Activated B cell treated with CpG ODN at 0.5 μM for 24 hours (primary cell): ENCODE results near the gene ASF1B. TPM values are rescaled to one million over a fixed set of nuclear protein-coding genes. Genes with fewer than 3 reads are reported as not detected.

Experiments
- ATAC-seq: fragments of 200-7000 bp; cut with Tn5 transposase; one replicate; pipeline ENCODE4 v1.10.0; 2021; ENCODE audit warnings: low read depth, mild to moderate bottlenecking, moderate library complexity
- CTCF ChIA-PET: fragments of 350-600 bp; sonication (Branson Sonifier 250); formaldehyde crosslinking; loops from one replicate; lab custom pipeline; 2021; ENCODE audit warnings: antibody characterized with exemption; lab: Charles Lee
- POLR2A ChIA-PET: fragments of 350-600 bp; sonication (Branson Sonifier 250); formaldehyde crosslinking; loops from one replicate; lab custom pipeline; 2021; ENCODE audit warnings: antibody characterized with exemption; lab: Charles Lee
- DNase-seq: peaks from one replicate; pipeline ENCODE4 v3.0.0; 2022
- H3K27ac Mint-ChIP-seq: one replicate; pipeline ENCODE4 v1.8.0; 2020; ENCODE audit warnings: mixed read lengths
- H3K27me3 Mint-ChIP-seq: one replicate; pipeline ENCODE4 v1.8.0; 2021; ENCODE audit warnings: mixed read lengths
- H3K36me3 Mint-ChIP-seq: one replicate; pipeline ENCODE4 v1.8.0; 2021; ENCODE audit warnings: low read depth, mixed read lengths
- H3K4me1 Mint-ChIP-seq: one replicate; pipeline ENCODE4 v1.8.0; 2021; ENCODE audit warnings: mixed read lengths
- H3K4me3 Mint-ChIP-seq: one replicate; pipeline ENCODE4 v1.8.0; 2020; ENCODE audit warnings: mild to moderate bottlenecking, mixed read lengths
- H3K9me3 Mint-ChIP-seq: one replicate; pipeline ENCODE4 v1.8.0; 2020; ENCODE audit warnings: mixed read lengths
- CTCF ChIP-seq: fragments of 200-600 bp; IDR thresholded peaks from one replicate; pipeline ENCODE4 v1.8.0; 2022; ENCODE audit warnings: antibody characterized with exemption, mild to moderate bottlenecking
- intact Hi-C: fragments of 100-400 bp; cut with micrococcal nuclease; formaldehyde crosslinking; loops from one replicate; pipeline ENCODE4 v1.15.1; 2024
- total RNA-seq: library from RNA; stranded (reverse); gene quantifications from 2 replicates; pipeline ENCODE4 v1.2.3, GENCODE V29; 2022

The ASF1B gene
- total RNA-seq, 1 donor from 2014 or later, result 3.7 TPM

- no peak for ATAC-seq
- peaks cover 6% of the 10 kb centered on the region for H3K36me3 Mint-ChIP-seq
- POLR2A ChIA-PET, result interaction anchor here (0.7 kb wide), 1 partner anchor 125 kb away, joined by 7 read pairs; no protein-coding TSS in a partner anchor
These were observed 16.3 kb upstream of the ASF1B start for GRCh38 chr19:14152713-14153112.

GRCh38 chr19:14150770-14151661, 14.6 kb upstream of the ASF1B start:
- no peaks in the 10 kb centered on the region for H3K9me3 Mint-ChIP-seq
- H3K27me3 Mint-ChIP-seq, result no peaks in the 10 kb centered on the region
- H3K36me3 Mint-ChIP-seq, result peaks cover 3% of the 10 kb centered on the region
- no peak overlapping the region for H3K27ac Mint-ChIP-seq
- H3K4me3 Mint-ChIP-seq, result no peak overlapping the region
- intact Hi-C loops, result no loop called here
- peaks cover 20% of the 10 kb centered on the region for H3K4me1 Mint-ChIP-seq
- no peak for TF ChIP-seq CTCF
- DNase-seq (no peak), ATAC-seq (no peak)
- ChIA-PET POLR2A (no interaction called here), CTCF (interaction anchor here (1.5 kb wide), 1 partner anchor 14 kb away, joined by 3 read pairs; the partner anchor contains the start of gene ASF1B)

More at GRCh38 chr19:14152713-14153112, 16.3 kb upstream of the ASF1B start:
- no peaks in the 10 kb centered on the region for H3K9me3 Mint-ChIP-seq
- no peak for DNase-seq
- intact Hi-C loops, result no loop called here
- H3K27ac Mint-ChIP-seq, result no peak overlapping the region
- CTCF ChIA-PET, result no interaction called here
- H3K27me3 Mint-ChIP-seq, result no peaks in the 10 kb centered on the region
- H3K4me3 Mint-ChIP-seq, result no peak overlapping the region
- peaks cover 19% of the 10 kb centered on the region for H3K4me1 Mint-ChIP-seq
- no peak for TF ChIP-seq CTCF

- ChIA-PET CTCF (interaction anchor here (1.5 kb wide), 1 partner anchor 14 kb away, joined by 3 read pairs; the partner anchor contains the start of gene ASF1B), POLR2A (interaction anchor here (0.6 to 0.7 kb wide), 2 partner anchors 8 to 366 kb away, joined by 3 to 8 read pairs; no protein-coding TSS in a partner anchor)
- peaks cover 3% of the 10 kb centered on the region for H3K36me3 Mint-ChIP-seq
- DNase-seq (no peak), ATAC-seq (no peak)
- H3K4me1 Mint-ChIP-seq, result peaks cover 22% of the 10 kb centered on the region
- intact Hi-C loops, result no loop called here
- no peak overlapping the region for H3K27ac Mint-ChIP-seq
- no peak overlapping the region for H3K4me3 Mint-ChIP-seq
- no peaks in the 10 kb centered on the region for H3K9me3 Mint-ChIP-seq
- no peaks in the 10 kb centered on the region for H3K27me3 Mint-ChIP-seq
- TF ChIP-seq CTCF, result no peak
These were observed 13.8 kb upstream of the ASF1B start for GRCh38 chr19:14150041-14150769.

GRCh38 chr19:14149509-14149994, 13.2 kb upstream of the ASF1B start:
- intact Hi-C loops, result no loop called here
- peaks cover 22% of the 10 kb centered on the region for H3K4me1 Mint-ChIP-seq

More at GRCh38 chr19:14149509-14149994, 13.2 kb upstream of the ASF1B start:
- ATAC-seq (peak; percentile 51), DNase-seq (peak; percentile 23)
- Mint-ChIP-seq H3K27ac (peak overlapping the region; percentile 56), H3K27me3 (no peaks in the 10 kb centered on the region), H3K9me3 (no peaks in the 10 kb centered on the region), H3K4me3 (peak overlapping the region; percentile 70), H3K36me3 (no peaks in the 10 kb centered on the region)
- ChIA-PET POLR2A (interaction anchor here (0.6 to 0.7 kb wide), 2 partner anchors 8 to 365 kb away, joined by 3 to 8 read pairs; no protein-coding TSS in a partner anchor), CTCF (interaction anchor here (1.5 kb wide), 1 partner anchor 13 kb away, joined by 3 read pairs; the partner anchor contains the start of gene ASF1B)
- TF ChIP-seq CTCF, result no peak
